Measurements from ENCODE around the gene PLK1. TPM values are rescaled to one million over a fixed set of nuclear protein-coding genes. Genes with fewer than 3 reads are reported as not detected.

The PLK1 gene
- total RNA-seq, 1 donor from 2014 or later, result 75.3 TPM

- H3K27ac Mint-ChIP-seq, result no peak overlapping the region
- no peak overlapping the region for H3K4me3 Mint-ChIP-seq (ENCODE audit: low read depth)
- no peaks in the 10 kb centered on the region for H3K27me3 Mint-ChIP-seq (ENCODE audit: low read depth)
- H3K36me3 Mint-ChIP-seq (ENCODE audit: low read depth), result peaks cover 66% of the 10 kb centered on the region
- no peak for DNase-seq (ENCODE audit: low spot score)
- H3K9me3 Mint-ChIP-seq, result no peaks in the 10 kb centered on the region
- peaks cover 4% of the 10 kb centered on the region for H3K4me1 Mint-ChIP-seq (ENCODE audit: low read depth)
- intact Hi-C loops (cut with micrococcal nuclease), result no loop called here
Observed at GRCh38 chr16:23689442-23690187, 10.9 kb downstream of the PLK1 start.

GRCh38 chr16:23690771-23691482 lies 12.2 kb downstream of the PLK1 start:
- DNase-seq (ENCODE audit: low spot score), result no peak
- intact Hi-C loops (cut with micrococcal nuclease), result no loop called here
- H3K36me3 Mint-ChIP-seq (ENCODE audit: low read depth), result peaks cover 55% of the 10 kb centered on the region
- no peak overlapping the region for H3K27ac Mint-ChIP-seq
- H3K9me3 Mint-ChIP-seq, result no peaks in the 10 kb centered on the region
- no peak overlapping the region for H3K4me3 Mint-ChIP-seq (ENCODE audit: low read depth)
- H3K27me3 Mint-ChIP-seq (ENCODE audit: low read depth), result no peaks in the 10 kb centered on the region
- peaks cover 2% of the 10 kb centered on the region for H3K4me1 Mint-ChIP-seq (ENCODE audit: low read depth)

GRCh38 chr16:23691483-23692189 lies 12.9 kb downstream of the PLK1 start:
- no peaks in the 10 kb centered on the region for H3K9me3 Mint-ChIP-seq
- no peaks in the 10 kb centered on the region for H3K27me3 Mint-ChIP-seq (ENCODE audit: low read depth)
- H3K4me1 Mint-ChIP-seq (ENCODE audit: low read depth), result peaks cover 2% of the 10 kb centered on the region
- peaks cover 52% of the 10 kb centered on the region for H3K36me3 Mint-ChIP-seq (ENCODE audit: low read depth)
- intact Hi-C loops (cut with micrococcal nuclease), result no loop called here
- H3K4me3 Mint-ChIP-seq (ENCODE audit: low read depth), result no peak overlapping the region
- H3K27ac Mint-ChIP-seq, result no peak overlapping the region
- no peak for DNase-seq (ENCODE audit: low spot score)

GRCh38 chr16:23692190-23692837 lies 13.6 kb downstream of the PLK1 start:
- intact Hi-C loops (cut with micrococcal nuclease), result no loop called here
- peaks cover 45% of the 10 kb centered on the region for H3K36me3 Mint-ChIP-seq (ENCODE audit: low read depth)
- no peak for DNase-seq (ENCODE audit: low spot score)
- H3K4me1 Mint-ChIP-seq (ENCODE audit: low read depth), result peaks cover 2% of the 10 kb centered on the region
- H3K9me3 Mint-ChIP-seq, result no peaks in the 10 kb centered on the region
- H3K27me3 Mint-ChIP-seq (ENCODE audit: low read depth), result no peaks in the 10 kb centered on the region
- H3K4me3 Mint-ChIP-seq (ENCODE audit: low read depth), result no peak overlapping the region
- no peak overlapping the region for H3K27ac Mint-ChIP-seq

GRCh38 chr16:23694265-23694643 lies 15.6 kb downstream of the PLK1 start:
- Mint-ChIP-seq H3K27me3 (ENCODE audit: low read depth) (no peaks in the 10 kb centered on the region), H3K4me1 (ENCODE audit: low read depth) (peaks cover 2% of the 10 kb centered on the region), H3K27ac (no peak overlapping the region), H3K36me3 (ENCODE audit: low read depth) (peaks cover 25% of the 10 kb centered on the region), H3K4me3 (ENCODE audit: low read depth) (no peak overlapping the region), H3K9me3 (no peaks in the 10 kb centered on the region)
- intact Hi-C loops (cut with micrococcal nuclease), result no loop called here
- no peak for DNase-seq (ENCODE audit: low spot score)

- Mint-ChIP-seq H3K27ac (no peak overlapping the region), H3K27me3 (ENCODE audit: low read depth) (no peaks in the 10 kb centered on the region), H3K36me3 (ENCODE audit: low read depth) (peaks cover 20% of the 10 kb centered on the region), H3K4me3 (ENCODE audit: low read depth) (no peak overlapping the region), H3K9me3 (no peaks in the 10 kb centered on the region), H3K4me1 (ENCODE audit: low read depth) (peaks cover 2% of the 10 kb centered on the region)
- intact Hi-C loops (cut with micrococcal nuclease), result no loop called here
- no peak for DNase-seq (ENCODE audit: low spot score)
Observed at GRCh38 chr16:23694644-23695373, 16.1 kb downstream of the PLK1 start.

GRCh38 chr16:23695756-23696155 lies 17.1 kb downstream of the PLK1 start:
- Mint-ChIP-seq H3K27me3 (ENCODE audit: low read depth) (no peaks in the 10 kb centered on the region), H3K36me3 (ENCODE audit: low read depth) (peaks cover 14% of the 10 kb centered on the region), H3K4me3 (ENCODE audit: low read depth) (no peak overlapping the region), H3K4me1 (ENCODE audit: low read depth) (peaks cover 2% of the 10 kb centered on the region), H3K27ac (no peak overlapping the region), H3K9me3 (no peaks in the 10 kb centered on the region)
- intact Hi-C loops (cut with micrococcal nuclease), result no loop called here
- no peak for DNase-seq (ENCODE audit: low spot score)

- Mint-ChIP-seq H3K27ac (no peak overlapping the region), H3K9me3 (peaks cover 13% of the 10 kb centered on the region), H3K4me1 (ENCODE audit: low read depth) (peaks cover 2% of the 10 kb centered on the region), H3K4me3 (ENCODE audit: low read depth) (no peak overlapping the region), H3K36me3 (ENCODE audit: low read depth) (no peaks in the 10 kb centered on the region), H3K27me3 (ENCODE audit: low read depth) (peaks cover 2% of the 10 kb centered on the region)
- no peak for DNase-seq (ENCODE audit: low spot score)
- intact Hi-C loops (cut with micrococcal nuclease), result no loop called here
Observed at GRCh38 chr16:23699100-23699499, 20.4 kb downstream of the PLK1 start.

- Mint-ChIP-seq H3K27me3 (ENCODE audit: low read depth) (peaks cover 2% of the 10 kb centered on the region), H3K4me3 (ENCODE audit: low read depth) (no peak overlapping the region), H3K36me3 (ENCODE audit: low read depth) (no peaks in the 10 kb centered on the region), H3K4me1 (ENCODE audit: low read depth) (no peaks in the 10 kb centered on the region), H3K9me3 (peaks cover 13% of the 10 kb centered on the region), H3K27ac (no peak overlapping the region)
- intact Hi-C loops (cut with micrococcal nuclease), result no loop called here
- no peak for DNase-seq (ENCODE audit: low spot score)
Observed at GRCh38 chr16:23700093-23700492, 21.4 kb downstream of the PLK1 start.

GRCh38 chr16:23700509-23700908 lies 21.8 kb downstream of the PLK1 start:
- H3K4me1 Mint-ChIP-seq (ENCODE audit: low read depth), result no peaks in the 10 kb centered on the region
- DNase-seq (ENCODE audit: low spot score), result no peak
- no peak overlapping the region for H3K27ac Mint-ChIP-seq
- peaks cover 2% of the 10 kb centered on the region for H3K27me3 Mint-ChIP-seq (ENCODE audit: low read depth)
- no peaks in the 10 kb centered on the region for H3K36me3 Mint-ChIP-seq (ENCODE audit: low read depth)
- H3K9me3 Mint-ChIP-seq, result peaks cover 13% of the 10 kb centered on the region
- no peak overlapping the region for H3K4me3 Mint-ChIP-seq (ENCODE audit: low read depth)
- intact Hi-C loops (cut with micrococcal nuclease), result no loop called here

GRCh38 chr16:23701045-23701444 lies 22.4 kb downstream of the PLK1 start:
- no peak for DNase-seq (ENCODE audit: low spot score)
- H3K27ac Mint-ChIP-seq, result no peak overlapping the region
- H3K4me3 Mint-ChIP-seq (ENCODE audit: low read depth), result no peak overlapping the region
- peaks cover 2% of the 10 kb centered on the region for H3K27me3 Mint-ChIP-seq (ENCODE audit: low read depth)
- H3K36me3 Mint-ChIP-seq (ENCODE audit: low read depth), result no peaks in the 10 kb centered on the region
- H3K4me1 Mint-ChIP-seq (ENCODE audit: low read depth), result no peaks in the 10 kb centered on the region
- intact Hi-C loops (cut with micrococcal nuclease), result no loop called here
- H3K9me3 Mint-ChIP-seq, result peaks cover 13% of the 10 kb centered on the region

GRCh38 chr16:23702951-23703350 lies 24.3 kb downstream of the PLK1 start:
- H3K27ac Mint-ChIP-seq, result no peak overlapping the region
- H3K4me1 Mint-ChIP-seq (ENCODE audit: low read depth), result no peaks in the 10 kb centered on the region
- peaks cover 2% of the 10 kb centered on the region for H3K27me3 Mint-ChIP-seq (ENCODE audit: low read depth)

More at GRCh38 chr16:23702951-23703350, 24.3 kb downstream of the PLK1 start:
- intact Hi-C loops (cut with micrococcal nuclease), result no loop called here
- H3K4me3 Mint-ChIP-seq (ENCODE audit: low read depth), result no peak overlapping the region
- H3K36me3 Mint-ChIP-seq (ENCODE audit: low read depth), result no peaks in the 10 kb centered on the region
- peaks cover 13% of the 10 kb centered on the region for H3K9me3 Mint-ChIP-seq
- no peak for DNase-seq (ENCODE audit: low spot score)
